NCI-H446 (cell line): ENCODE measurements around the gene ATG7.
"Not testable (repeated sequence)": the region's sequence is repeated elsewhere in the genome, so short reads cannot be mapped to it uniquely, and the experiment has no call there.

Experiments used
- DNase-seq, 2 experiments: peaks; one replicate each; lab custom pipeline; 2025; lab: John Stamatoyannopoulos, UW

ATG7 gene

DNA sequence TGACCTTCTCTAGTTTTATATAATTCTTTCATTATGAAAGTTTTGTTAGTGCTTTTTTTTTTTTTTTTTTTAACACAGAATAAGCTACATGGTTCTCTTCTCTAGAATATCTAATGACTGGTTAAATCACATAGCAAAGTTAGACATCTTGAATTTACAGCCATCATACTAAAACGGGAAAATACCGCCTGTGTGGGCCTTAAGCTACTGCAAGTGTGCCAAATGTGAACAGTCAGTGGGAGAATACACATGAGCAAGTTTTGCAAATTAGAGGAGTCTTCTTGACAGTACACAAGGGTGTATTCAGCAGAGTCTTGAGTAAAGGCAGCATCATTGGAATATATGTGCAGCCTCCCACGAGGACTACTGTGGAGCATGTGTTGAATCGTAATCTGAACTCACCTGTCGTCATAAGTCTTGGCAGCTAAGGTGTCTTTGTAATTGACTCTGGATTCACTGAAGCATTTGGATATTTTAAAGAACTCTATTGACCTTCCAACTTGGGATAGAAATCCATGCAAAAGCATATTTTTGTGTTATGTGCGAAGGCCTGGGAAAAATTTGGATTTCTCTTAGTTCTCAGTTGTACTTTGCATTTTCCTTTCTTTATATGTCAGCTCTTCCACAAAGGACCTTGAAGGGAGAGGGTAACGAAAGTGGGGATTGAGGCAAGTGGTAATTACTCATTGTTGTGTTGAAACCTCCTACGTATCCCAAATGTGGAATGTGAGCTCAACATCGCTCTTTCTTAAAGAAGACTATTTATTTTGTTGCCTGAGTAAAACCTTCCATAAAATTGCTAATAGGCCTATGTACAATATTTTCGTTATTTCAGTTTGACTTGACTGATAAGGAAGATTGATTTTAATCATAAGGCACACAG is 117.4 kb downstream of the ATG7 start:
- DNase-seq = no peak

DNA sequence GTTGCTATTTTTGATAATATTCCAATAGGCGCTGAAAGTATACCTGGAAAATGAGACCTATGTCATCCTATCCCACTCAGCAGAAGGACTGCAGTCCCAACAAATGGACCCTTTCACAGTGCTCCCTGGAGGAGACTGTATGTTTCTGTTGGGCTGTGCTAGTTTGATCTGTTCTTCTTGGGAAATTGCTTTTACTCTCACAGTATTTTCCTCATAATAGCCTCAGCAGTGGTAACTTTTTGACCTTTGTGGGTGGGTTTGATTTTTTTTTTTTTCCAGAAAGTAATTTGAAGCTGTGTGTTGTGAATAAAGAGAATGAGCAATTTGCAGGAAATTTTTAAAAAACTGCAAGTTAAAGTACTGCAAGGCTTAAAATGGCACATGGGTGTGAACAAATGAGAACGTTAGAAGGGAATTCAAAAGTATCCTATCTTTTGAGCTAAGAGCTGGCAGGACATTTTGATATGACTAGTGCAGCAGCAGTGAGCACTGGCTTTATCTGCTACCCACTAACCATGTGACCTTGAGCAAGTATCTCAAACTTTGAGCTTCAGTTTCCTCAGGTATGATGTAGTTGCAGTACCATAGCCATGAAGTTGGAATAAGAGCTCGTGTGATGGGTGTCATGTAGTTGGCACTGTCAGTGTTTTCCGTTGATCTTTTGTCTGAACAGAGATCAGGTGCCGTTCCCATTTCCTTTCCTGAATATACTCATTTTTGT is 118.4 kb downstream of the ATG7 start:
- DNase-seq = no peak

DNA sequence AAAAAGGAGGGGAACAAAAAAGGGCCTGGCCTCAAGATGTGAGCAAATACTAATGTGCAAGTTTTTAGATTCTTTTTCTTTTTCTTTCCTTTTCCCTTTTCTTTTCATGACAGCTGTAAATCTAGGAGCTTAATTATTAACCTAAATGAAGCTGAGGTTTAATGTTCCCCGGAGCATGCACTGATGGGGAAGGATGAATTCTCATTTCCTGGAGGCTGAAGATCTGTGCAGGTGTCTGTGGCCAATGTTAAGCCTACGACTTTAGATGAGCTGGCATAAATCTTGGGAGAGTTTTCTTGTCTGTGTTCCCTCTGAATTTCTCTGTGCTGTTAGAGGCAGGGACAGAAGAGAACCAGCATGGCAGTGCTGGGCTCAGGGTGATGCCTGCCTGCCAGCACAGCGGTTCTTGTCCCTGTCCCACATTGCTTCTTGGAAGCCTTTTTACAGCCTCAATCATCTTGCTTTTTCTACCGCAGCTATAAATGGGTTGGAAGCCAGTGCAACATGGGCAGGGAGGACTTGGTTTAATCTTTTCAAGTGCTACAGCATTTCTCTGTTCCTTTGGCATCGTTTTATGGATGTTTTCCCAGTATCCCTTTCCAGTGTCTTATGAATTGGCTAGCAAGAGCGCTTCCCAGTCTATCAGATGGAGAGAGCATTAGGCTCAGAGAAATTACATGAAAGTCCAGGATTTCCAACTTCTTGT is 119.1 kb downstream of the ATG7 start:
- DNase-seq = peak in 1 of 2 experiments; percentile 30

DNA sequence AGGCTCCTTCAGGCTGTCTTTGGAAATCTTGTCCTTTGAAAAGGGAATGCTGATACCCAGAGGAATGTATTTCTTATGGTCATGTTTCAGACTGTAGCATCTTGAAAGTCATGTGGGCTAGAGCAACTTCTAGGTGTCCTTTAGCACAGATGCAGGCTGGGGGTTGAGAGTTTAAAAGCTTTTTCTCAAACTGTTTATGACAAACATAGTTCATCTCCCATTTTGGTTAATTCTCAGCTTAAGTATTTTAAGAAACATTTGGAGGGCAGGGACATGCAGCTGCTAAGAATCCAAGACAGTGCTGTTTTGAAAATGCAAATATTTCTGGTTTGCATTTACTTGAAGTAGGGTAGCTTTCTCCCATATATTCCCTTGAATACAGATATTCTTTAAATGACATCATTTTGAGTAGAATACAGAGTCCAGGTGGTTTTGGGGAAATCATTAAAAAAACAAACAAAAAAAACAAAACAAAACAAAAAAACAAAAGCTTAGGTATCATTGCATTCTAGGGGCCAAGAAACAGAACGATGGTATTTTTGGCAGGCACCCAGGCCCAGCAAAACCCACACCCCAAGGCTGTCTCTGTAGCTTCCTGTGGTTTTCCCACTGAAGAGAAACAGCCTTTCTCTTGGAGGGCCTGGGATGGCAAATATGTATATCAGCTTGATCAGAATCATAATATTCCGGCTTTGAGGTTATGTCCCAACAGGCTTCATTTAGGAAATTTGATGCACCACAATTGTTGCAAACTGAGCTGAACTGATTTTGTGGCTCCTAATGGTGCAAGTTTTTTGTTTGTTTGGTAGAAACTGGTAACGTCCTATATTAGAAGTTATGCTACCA is 120.0 kb downstream of the ATG7 start:
- DNase-seq = no peak

DNA sequence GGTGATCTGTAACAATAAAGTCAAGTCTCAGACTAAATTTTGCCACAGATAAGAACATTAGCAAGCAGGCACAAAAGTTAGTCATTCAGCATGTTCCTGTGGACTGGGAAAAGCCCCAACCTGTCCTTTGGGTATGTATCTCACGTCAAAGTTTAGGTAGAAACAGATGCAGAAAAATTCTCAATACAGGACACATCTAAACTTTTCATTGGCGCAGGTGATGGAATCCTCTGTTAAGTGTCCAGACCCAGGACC is 120.6 kb downstream of the ATG7 start:
- DNase-seq = no peak

DNA sequence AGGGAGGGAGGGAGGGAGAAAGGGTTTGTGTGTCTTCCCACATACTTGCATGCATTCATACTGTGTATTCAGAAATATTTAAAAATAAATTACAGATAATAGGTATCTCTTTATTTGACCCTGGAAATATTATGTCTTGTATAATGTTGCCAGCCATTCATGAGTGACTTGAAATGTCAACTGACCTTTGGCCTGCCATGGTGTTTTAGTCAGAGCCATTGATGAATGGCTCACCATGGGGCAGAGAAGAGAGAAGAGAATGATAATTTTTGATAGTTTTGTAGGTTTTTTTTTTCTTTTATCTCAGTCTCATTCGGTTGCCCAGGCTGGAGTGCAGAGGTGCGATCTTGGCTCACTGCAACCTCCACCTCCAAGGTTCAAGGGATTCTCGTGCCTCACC is 121.2 kb downstream of the ATG7 start:
- no peak for DNase-seq

DNA sequence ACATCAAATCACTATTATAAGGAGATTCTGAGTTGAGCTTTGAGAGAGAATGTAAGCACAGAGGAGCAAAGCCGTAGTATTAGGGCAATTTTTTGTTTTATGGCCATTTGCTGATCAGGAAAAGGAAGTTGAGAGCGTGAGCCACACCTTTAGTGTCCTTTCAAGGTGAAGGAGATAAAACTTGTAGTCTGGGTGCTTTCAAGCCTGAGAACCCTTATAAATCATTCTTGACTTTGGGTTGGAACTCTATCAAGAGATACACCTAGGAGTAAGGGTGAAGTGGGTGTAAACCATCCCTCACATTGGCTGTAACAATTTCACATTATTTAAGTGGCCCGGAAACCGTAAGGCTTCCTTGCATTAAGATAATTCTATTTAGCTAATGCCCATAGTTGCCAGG is 122.2 kb downstream of the ATG7 start:
- DNase-seq = no peak

DNA sequence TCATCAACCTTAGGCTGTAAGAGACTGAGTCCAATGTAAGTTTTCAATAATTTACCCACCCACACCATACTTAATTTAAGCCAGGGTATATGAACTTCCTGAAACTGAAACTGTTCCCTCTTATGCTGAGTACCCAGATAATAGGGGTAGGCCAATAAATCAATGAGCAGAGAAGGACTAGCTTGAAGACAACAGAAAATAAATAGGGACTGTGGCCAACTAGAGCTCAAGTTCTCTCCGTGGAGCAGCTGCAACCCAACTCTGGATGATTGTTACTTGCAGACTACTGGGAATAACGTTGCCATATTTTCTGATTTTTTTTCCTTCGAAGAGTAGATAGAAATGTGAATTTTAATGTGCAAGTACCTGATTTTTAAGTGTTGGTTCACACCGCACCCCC is 128.0 kb downstream of the ATG7 start:
- no peak for DNase-seq

DNA sequence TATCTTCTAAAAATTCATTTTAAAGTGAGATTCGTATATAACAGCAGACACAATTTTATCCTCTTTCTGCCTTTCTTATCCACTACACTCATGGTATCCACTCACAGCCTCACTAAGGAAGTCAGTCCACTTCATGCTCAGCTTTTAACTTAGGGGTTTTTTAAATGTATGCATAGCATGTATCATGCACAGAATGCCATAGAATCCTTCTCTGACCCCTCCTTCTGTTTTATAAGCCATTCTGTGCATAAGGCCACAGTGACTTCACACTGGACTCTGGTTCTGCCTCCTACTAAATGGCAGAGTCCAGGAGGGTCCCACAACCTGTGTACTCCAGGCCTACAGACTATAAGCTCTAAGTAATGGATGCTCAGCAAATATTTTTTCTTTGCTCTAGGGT is 129.2 kb downstream of the ATG7 start:
- DNase-seq = no peak

DNA sequence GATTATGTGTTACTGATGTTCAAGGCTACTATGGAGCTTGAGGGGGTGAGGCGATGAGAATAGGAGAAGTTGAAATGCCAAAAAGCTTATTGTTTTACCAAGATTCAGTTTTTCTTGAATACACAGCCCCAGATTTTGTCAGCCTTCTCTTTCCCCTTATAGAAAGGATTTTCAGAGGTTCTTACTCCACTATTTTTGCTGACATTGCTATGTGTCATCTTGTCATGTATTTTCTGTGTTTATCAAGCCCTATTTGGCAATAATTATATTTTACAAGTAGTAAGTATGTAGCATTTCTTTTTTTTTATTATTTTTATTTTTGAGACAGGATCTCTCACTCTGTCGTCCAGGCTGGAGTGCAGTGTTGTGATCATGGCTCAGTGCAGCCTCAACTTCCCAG is 133.1 kb downstream of the ATG7 start:
- no peak for DNase-seq

DNA sequence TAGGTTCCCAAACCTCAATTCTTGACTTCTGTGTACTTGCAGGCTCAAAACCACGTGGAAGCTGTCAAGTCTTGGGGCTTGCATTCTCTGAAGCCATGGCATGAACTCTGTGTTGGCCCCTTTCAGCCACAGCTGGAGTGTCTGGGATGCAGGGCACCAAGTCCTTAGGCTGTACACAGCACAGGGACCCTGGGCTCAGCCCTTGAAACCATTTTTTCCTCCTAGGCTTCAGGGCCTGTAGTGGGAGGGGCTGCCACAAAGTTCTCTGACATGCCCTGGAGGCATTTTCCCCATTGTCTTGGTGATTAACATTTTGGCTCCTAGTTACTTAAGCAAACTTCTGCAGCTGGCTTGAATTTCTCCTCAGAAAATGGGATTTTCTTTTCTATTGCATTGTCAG is 135.4 kb downstream of the ATG7 start:
- no peak for DNase-seq

DNA sequence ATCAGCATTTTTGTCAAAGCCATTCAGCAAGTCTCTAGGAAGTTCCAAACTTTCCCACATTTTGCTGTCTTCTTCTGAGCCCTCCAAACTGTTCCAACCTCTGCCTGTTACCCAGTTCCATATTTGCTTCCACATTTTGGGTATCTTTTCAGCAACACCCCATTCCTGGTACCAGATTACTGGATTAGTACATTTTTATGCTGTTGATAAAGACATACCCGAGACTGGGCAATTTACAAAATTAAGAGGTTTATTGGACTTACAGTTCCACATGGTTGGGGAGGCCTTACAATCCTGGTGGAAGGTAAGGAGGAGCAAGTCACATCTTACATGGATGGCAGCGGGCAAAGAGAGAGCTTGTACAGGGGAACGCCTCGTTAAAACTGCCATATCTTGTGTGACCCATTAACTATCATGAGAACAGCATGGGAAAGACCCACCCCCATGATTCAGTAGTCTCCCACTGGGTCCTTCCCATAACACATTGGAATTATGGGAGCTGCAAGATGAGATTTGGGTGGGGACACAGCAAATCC is 136.2 kb downstream of the ATG7 start:
- DNase-seq = not testable (repeated sequence)

DNA sequence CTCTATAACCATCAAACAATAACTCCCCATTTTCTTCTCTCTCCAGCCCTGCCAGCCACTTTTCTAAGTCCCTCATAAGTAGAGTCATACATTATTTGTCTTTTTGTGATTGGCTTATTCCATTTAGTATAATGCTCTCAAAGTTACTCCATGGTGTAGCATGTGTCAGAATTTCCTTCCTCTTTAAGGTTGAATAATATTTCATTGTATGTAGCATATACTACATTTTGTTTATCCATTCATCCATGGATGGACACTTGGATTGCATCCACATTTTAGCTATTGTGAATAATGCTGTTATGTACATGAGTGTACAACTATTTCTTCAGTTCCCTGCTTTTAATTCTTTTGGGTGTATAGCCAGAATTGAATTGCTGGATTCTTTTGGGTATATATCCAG is 138.4 kb downstream of the ATG7 start:
- no peak for DNase-seq

DNA sequence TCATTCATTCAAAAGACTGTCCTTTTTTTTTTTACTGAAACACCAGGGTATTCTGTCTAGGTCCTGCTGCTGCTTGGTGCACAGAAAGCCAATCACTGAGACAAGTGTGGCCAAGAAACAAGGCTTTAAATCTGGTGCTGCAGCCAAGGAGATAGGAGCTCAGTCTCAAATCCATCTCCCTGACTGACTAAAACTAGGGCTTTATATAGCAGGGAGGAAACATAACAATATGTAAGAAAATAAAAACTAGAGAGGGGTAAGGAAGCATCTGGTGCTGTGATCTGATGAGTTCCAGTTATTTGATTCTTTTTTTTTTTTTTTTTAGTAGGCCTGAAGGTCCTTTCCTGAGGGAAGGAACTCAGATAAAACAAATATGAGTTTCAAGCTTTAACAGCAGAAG is 139.8 kb downstream of the ATG7 start:
- no peak for DNase-seq

DNA sequence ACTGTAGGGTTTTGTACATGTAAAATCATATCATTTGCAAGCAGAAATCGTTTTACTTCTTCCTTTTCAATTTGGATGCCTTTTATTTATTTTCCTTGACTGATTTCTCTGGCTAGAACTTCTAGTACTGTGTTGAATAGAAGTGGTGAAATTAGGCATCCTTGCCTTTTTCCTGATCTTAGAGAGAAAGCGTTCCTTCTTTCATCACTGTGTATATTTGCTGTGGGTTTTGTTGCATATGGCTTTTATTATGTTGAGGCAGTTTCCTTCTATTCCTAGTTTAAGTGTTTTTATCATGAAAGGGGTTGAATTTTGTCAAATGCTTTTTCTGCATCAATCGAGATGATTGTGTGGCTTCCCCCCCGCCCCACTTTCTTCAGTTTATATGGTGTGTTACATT is 140.9 kb downstream of the ATG7 start:
- no peak for DNase-seq

DNA sequence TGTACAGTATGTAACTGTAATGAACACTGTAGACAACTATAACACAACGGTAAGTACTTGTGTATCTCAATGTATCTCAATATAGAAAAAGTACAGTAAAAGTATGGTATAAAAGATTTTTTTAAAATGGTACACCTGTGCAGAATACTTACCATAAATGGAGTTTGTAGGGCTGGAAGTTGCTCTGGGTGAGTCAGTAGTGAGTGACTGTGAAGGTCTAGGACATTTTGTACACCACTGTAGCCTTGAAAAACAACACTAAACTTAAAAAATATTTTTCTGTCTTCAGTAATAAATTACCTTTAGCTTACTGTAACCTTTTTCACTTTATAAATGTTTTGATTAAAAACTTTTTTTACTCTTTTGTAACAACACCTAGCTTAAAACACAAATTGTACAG is 142.9 kb downstream of the ATG7 start:
- DNase-seq = no peak

DNA sequence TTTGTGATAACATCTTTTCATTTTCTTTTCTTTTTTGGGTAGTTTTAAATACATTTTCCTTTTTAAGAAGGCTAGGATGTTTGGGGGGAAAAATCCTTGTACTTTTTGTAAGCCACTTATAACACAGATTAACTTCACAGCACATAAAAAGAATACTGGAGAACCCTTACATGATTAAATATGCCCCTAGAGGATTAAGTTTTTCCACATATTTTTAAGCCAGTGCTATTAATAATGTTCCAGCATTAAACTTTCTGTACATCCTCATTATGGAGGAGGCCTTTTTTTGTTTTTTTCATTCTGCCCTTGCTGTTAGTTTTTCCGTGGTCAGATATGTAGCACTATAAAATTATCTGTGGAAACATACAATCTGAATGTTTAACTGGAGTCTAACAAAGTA is 147.9 kb downstream of the ATG7 start:
- DNase-seq = no peak

DNA sequence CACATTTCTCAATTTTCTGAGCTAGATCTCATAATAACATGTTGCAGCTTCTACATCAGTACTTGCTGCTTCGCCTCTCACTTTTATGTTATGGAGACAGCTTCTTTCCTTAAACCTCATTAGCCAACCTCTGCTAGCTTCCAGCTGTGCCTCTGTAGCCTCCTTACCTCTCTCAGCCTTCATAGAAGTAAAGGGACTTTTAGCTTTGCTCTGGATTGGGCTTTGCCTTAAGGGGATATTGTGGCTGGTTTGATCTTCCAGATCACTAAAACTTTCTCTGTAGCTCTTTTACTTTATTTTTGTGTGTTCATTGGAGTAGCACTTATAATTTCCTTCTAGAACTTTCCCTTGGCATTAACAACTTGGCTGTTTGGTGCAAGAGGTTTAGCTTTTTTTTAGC is 150.1 kb downstream of the ATG7 start:
- DNase-seq = no peak

DNA sequence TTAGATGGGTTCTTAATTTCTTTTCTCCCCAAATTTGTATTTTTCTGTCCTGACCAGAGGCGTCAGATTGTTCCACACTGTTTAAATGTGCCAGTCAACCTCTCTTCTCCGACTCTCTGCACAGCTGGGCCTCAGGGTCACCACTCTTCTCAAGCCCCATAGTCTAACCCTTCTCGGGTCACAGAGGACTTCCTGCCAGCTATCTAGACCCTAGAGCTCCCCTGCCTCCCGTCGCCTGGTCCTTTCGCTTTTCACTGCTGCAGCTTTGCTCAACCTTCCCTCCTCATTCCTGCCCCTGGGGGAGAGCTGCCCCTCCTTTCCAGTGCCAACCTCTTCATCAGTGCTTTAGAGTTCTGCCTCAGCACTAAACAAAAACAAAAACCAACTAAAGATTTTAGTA is 151.7 kb downstream of the ATG7 start:
- DNase-seq = no peak

DNA sequence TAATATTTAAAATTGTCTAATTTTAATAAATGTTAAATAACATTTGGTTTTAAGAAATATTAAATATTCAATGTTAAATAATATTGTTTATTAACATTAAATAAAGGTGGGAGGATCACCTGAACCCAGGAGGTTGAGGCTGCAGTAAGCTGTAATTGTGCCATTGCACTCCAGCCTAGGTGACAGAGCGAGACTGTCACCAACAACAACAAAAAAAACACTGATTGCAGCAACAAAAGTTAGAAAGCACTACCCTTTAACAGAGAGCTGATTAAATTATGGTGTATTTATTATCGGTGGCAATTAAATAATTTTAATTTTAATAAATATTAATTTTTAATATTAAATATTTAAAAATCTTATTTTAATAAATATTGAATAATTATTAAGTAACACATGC is 152.1 kb downstream of the ATG7 start:
- no peak for DNase-seq

DNA sequence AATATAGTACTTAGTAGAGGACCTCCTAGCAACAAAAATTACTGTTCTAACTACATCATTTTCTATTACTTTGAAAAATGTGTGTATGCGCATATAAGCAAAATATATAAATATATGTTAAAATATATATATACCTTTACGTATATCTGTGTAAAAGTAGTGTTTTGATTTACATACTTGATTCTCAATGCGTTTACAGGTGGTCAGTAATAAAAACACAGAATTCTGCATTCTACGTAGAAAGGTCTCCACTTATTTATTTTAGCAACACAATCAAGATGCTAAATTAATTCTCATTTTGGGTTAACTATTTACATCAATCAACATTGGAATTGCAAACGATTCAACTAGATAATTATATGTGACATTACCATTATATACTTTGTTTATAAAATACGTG is 158.0 kb downstream of the ATG7 start:
- DNase-seq = no peak

DNA sequence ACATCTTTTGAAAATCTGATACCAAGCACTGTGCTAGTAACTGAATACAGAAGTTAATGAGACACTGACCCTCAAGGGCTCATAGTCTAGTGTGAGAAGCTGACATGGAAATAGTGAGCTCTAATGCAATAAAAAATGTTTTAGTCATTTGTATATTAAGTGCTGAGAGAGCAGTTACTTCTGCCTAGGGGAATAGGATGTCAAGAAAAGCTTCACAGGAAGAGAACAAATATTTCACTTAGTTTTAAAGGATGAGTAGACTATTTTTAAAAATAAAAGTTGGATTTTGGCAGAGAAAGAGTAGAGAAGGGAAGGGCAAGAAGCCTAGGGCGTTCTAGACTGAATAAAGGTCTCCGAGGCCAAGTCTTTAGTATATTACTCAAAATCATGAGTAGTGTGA is 158.4 kb downstream of the ATG7 start:
- no peak for DNase-seq
